Mammary microvascular endothelial cell (primary cell): Measurements from ENCODE around the gene BRMS1L. TPM values are rescaled to one million over a fixed set of nuclear protein-coding genes. Genes with fewer than 3 reads are reported as not detected.

Experiments used
- total RNA-seq: library from RNA; depleted of rRNA; stranded (reverse); fragments of >200 nt; gene quantifications from 2 replicates; pipeline ENCODE4 v1.2.3, GENCODE V29; 2015

BRMS1L gene
- 3.0 and 3.8 TPM in 2 replicates for total RNA-seq

GRCh38 chr14:35826218-35826951, at the start of gene BRMS1L:
TSS of gene BRMS1L (plus strand) at chr14:35826338. CDS start at chr14:35826517, 179 bp downstream.

GRCh38 chr14:35808638-35809563, 17.2 kb upstream of the BRMS1L start, which contains the start of gene RALGAPA1:
TSS of gene RALGAPA1 (minus strand) at chr14:35809295. CDS start at chr14:35808835, 460 bp downstream.

Other genes with a start within 250 kb of the BRMS1L start
- gene RALGAPA1, start 17.0 kb upstream of the BRMS1L start, total RNA-seq: 9.6 and 12.4 TPM in 2 replicates